ENCODE data around the gene PTPRN2. TPM values are rescaled to one million over a fixed set of nuclear protein-coding genes. Genes with fewer than 3 reads are reported as not detected.

Gene PTPRN2
- total and polyA plus RNA-seq, 2 experiments from 2014 or later, result 0.28 TPM; not detected in 1

DNA sequence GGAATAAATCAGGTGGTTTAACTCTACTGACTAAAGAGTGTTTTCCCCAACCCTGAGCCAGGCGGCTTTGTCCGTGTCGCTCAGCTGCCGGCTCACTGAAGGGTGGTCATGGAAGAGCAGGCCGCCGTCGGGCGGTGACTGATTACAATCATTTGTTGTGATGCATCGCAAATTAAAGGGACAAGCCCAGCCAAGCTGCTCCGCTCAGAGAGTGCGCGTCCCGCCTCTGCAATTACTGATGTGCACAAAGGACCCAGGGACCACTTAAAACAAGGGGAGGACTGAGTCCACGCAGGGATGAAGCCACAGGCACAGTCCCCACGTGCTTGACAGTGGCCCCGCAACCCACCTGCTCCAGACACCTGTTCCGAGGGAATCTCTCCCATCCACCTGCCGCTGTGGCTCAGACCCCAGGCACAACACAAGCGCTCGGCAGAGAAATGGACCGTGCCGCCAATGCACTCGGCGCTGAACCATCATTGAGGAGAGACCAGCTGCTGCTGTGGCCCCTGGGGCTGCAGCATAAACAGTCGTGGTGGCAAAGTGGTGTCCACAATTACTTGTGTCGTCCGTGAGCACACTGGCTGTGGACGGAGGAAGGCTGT, 526.5 kb downstream of the PTPRN2 start:
- DNase-seq (ENCODE audit: low read depth in 1 of 2, low spot score in 1 of 2), result no peak
- Histone ChIP-seq H3K27ac (no peak overlapping the region), H3K9me3 (ENCODE audit: low read depth) (no peaks in the 10 kb centered on the region), H3K4me3 (no peak overlapping the region), H3K4me1 (ENCODE audit: low read depth) (no peaks in the 10 kb centered on the region), H3K36me3 (no peaks in the 10 kb centered on the region), H3K27me3 (no peaks in the 10 kb centered on the region)
- TF ChIP-seq, protein P1, sequence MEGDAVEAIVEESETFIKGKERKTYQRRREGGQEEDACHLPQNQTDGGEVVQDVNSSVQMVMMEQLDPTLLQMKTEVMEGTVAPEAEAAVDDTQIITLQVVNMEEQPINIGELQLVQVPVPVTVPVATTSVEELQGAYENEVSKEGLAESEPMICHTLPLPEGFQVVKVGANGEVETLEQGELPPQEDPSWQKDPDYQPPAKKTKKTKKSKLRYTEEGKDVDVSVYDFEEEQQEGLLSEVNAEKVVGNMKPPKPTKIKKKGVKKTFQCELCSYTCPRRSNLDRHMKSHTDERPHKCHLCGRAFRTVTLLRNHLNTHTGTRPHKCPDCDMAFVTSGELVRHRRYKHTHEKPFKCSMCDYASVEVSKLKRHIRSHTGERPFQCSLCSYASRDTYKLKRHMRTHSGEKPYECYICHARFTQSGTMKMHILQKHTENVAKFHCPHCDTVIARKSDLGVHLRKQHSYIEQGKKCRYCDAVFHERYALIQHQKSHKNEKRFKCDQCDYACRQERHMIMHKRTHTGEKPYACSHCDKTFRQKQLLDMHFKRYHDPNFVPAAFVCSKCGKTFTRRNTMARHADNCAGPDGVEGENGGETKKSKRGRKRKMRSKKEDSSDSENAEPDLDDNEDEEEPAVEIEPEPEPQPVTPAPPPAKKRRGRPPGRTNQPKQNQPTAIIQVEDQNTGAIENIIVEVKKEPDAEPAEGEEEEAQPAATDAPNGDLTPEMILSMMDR (IDR thresholded peaks at IDR 0.05; ENCODE audit: low read depth, low read length), result no peak

GRCh38 chr7:158060216-158060615, 527.4 kb downstream of the PTPRN2 start:
- Histone ChIP-seq H3K27ac (no peak overlapping the region), H3K36me3 (no peaks in the 10 kb centered on the region), H3K4me1 (ENCODE audit: low read depth) (no peaks in the 10 kb centered on the region), H3K4me3 (no peak overlapping the region), H3K27me3 (no peaks in the 10 kb centered on the region), H3K9me3 (ENCODE audit: low read depth) (no peaks in the 10 kb centered on the region)
- DNase-seq (ENCODE audit: low read depth in 1 of 2, low spot score in 1 of 2), result no peak
- TF ChIP-seq, protein P1 (IDR thresholded peaks at IDR 0.05; ENCODE audit: low read depth, low read length), result no peak

- no peaks in the 10 kb centered on the region for H3K4me1 ChIP-seq (ENCODE audit: low read depth)
- no peak overlapping the region for H3K4me3 ChIP-seq
- no peak for DNase-seq (ENCODE audit: low read depth in 1 of 2, low spot score in 1 of 2)
- H3K9me3 ChIP-seq (ENCODE audit: low read depth), result no peaks in the 10 kb centered on the region
- H3K36me3 ChIP-seq, result no peaks in the 10 kb centered on the region
- no peak overlapping the region for H3K27ac ChIP-seq
- no peaks in the 10 kb centered on the region for H3K27me3 ChIP-seq
- TF ChIP-seq, protein P1 (IDR thresholded peaks at IDR 0.05; ENCODE audit: low read depth, low read length), result no peak
These were observed 530.2 kb downstream of the PTPRN2 start for GRCh38 chr7:158057446-158057845.

DNA sequence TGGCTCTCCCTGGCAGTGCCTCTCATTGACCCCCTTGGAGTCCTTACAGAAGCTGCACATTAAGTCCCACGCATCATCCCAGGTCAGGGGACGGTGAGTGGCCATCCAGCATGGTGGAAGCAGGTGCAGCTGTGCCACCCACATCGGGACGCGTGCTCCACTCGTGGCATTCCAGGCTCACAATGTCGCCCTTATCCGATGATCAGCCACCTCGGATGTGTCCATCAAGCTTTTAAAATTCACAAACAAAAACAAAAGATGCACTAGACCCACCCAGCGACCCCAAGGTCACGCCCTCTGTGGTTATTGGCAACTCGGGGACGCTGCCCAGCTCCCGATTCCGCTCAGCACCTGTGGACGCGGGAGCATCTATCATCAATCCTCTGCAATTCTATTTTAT, 530.9 kb downstream of the PTPRN2 start:
- no peak overlapping the region for H3K27ac ChIP-seq
- no peaks in the 10 kb centered on the region for H3K27me3 ChIP-seq
- H3K9me3 ChIP-seq (ENCODE audit: low read depth), result no peaks in the 10 kb centered on the region
- no peaks in the 10 kb centered on the region for H3K36me3 ChIP-seq
- no peaks in the 10 kb centered on the region for H3K4me1 ChIP-seq (ENCODE audit: low read depth)
- TF ChIP-seq, protein P1 (IDR thresholded peaks at IDR 0.05; ENCODE audit: low read depth, low read length), result no peak
- H3K4me3 ChIP-seq, result no peak overlapping the region
- no peak for DNase-seq (ENCODE audit: low read depth in 1 of 2, low spot score in 1 of 2)

DNA sequence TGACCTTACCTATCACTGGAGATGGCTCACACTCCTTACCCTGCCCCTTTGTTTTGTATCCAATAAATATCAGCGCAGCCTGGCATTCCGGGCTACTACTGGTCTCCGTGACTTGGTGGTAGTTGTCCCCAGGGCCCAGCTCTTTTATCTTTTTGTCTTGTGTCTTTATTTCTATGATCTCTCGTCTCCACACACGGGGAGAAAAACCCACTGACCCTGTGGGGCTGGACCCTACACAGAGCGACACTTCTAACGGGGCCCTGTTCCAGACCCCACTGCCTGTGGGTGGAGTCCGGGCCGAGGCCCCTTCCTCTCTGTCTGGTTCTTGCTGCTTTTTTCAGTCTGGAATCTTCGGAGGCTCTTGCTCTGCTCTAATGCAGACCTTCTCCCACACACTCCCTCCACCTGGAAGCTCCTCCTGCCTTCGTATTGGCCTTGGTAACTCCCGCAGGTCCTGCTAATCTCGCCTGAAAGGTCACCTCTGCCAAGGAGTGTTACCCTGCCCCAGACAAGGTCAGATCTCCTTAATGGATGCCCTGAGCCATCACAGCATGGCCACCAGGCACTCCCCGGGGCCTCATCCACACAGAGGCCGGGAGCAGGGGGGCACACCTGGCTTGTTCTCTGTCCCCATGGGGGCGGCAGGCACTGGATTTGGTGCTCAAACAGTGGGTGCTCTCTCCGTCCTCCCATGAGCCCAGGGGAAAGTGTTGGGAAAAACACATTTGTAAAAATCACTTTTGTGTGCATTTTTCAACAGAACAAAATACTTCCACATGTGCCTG, 531.7 kb downstream of the PTPRN2 start:
- TF ChIP-seq, protein P1 (IDR thresholded peaks at IDR 0.05; ENCODE audit: low read depth, low read length), result no peak

More for the DNA sequence above, 531.7 kb downstream of the PTPRN2 start:
- H3K27me3 ChIP-seq, result no peaks in the 10 kb centered on the region
- H3K4me1 ChIP-seq (ENCODE audit: low read depth), result no peaks in the 10 kb centered on the region
- H3K9me3 ChIP-seq (ENCODE audit: low read depth), result no peaks in the 10 kb centered on the region
- no peaks in the 10 kb centered on the region for H3K36me3 ChIP-seq
- no peak overlapping the region for H3K4me3 ChIP-seq
- no peak overlapping the region for H3K27ac ChIP-seq
- DNase-seq (ENCODE audit: low read depth in 1 of 2, low spot score in 1 of 2), result no peak

Data from cardiac muscle cell (in vitro differentiated cells and primary cell).